ENCODE measurements around the gene SPATA1. TPM values are rescaled to one million over a fixed set of nuclear protein-coding genes. Genes with fewer than 3 reads are reported as not detected.

SPATA1 gene
- total and polyA plus RNA-seq, 2 of the 4 experiments (the other 2 are of a cell fraction): under 0.01 to 0.56 TPM

GRCh38 chr1:84585803-84586202, 79.6 kb downstream of the SPATA1 start:
- Histone ChIP-seq H2BK120ac (ENCODE audit: low read depth, low read length) (peak overlapping the region; percentile 71; the same call in 1 of the 2 replicates), H2AK5ac (ENCODE audit: low read depth, low read length) (no peak overlapping the region), H3K56ac (ENCODE audit: extremely low read depth, insufficient read depth, low read length) (no peak overlapping the region), H3K23ac (ENCODE audit: low read depth, low read length) (no peak overlapping the region), H2AK9ac (replicated peaks; ENCODE audit: low read depth, low read length, poor library complexity) (no peak overlapping the region), H3K9me3 (ENCODE audit: control insufficient read depth, insufficient read depth, low read length) (no peaks in the 10 kb centered on the region; the same call in 1 of the 2 replicates), H3K4me1 (ENCODE audit: control insufficient read depth, insufficient read depth, low read length) (no peaks in the 10 kb centered on the region), H3K36me3 (ENCODE audit: control insufficient read depth, insufficient read depth, low read length) (no peaks in the 10 kb centered on the region), H4K20me1 (ENCODE audit: insufficient read depth, low read length) (no peaks in the 10 kb centered on the region), H2BK15ac (ENCODE audit: low read depth, low read length) (no peak overlapping the region; the same call in 2 of the 3 replicates), H3K18ac (ENCODE audit: low read depth, low read length) (no peak overlapping the region; the same call in 1 of the 2 replicates), H3K4me3 (ENCODE audit: insufficient read depth, low read depth, low read length) (no peak overlapping the region), H3K4ac (ENCODE audit: low read depth, low read length) (peak overlapping the region; percentile 25; the same call in 1 of the 2 replicates), H4K5ac (ENCODE audit: low read depth, low read length) (no peak overlapping the region), H3K9me1 (ENCODE audit: insufficient read depth, low read length) (no peaks in the 10 kb centered on the region), H4K91ac (ENCODE audit: insufficient read depth, low read depth, low read length) (peak overlapping the region; percentile 45; the same call in 1 of the 2 replicates), H3K4me2 (ENCODE audit: low read depth, low read length) (no peak overlapping the region), H3K27me3 (ENCODE audit: control insufficient read depth, insufficient read depth, low read length) (no peaks in the 10 kb centered on the region), H4K8ac (ENCODE audit: low read depth in 2 of 2, low read length in 2 of 2) (peak overlapping the region in 1 of 2 experiments; percentile 40; a peak in 2 of 4 replicates), H2AFZ (replicated peaks; ENCODE audit: low read length, poor library complexity) (peak overlapping the region; percentile 45), H3K27ac (ENCODE audit: insufficient read depth, low read length) (no peak overlapping the region), H3K79me1 (ENCODE audit: low read depth in 1 of 2, low read length in 2 of 2) (no peaks in the 10 kb centered on the region), H3K14ac (replicated peaks; ENCODE audit: low read depth, low read length) (peak overlapping the region; percentile 22; the same call in 1 of the 2 replicates), H3K9ac (ENCODE audit: low read depth, low read length) (no peak overlapping the region), H2BK20ac (ENCODE audit: low read depth, low read length) (peak overlapping the region; percentile 64; the same call in 1 of the 2 replicates), H2BK5ac (ENCODE audit: low read depth, low read length, poor library complexity, severe bottlenecking) (peak overlapping the region; percentile 46)
- no peak for TF ChIP-seq RFX5 (IDR thresholded peaks at IDR 0.05; ENCODE audit: low read depth, low read length)
- TF ChIP-seq MAZ (IDR thresholded peaks at IDR 0.05; ENCODE audit: borderline replicate concordance, low read depth, low read length): no peak
- no peak for TF ChIP-seq RCOR1 (IDR thresholded peaks at IDR 0.05; ENCODE audit: insufficient replicate concordance, low read length)
- TF ChIP-seq POLR2A (IDR thresholded peaks at IDR 0.05; ENCODE audit: low read depth, low read length): no peak
- TF ChIP-seq CEBPB (IDR thresholded peaks at IDR 0.05; ENCODE audit: low read depth, low read length): no peak
- TF ChIP-seq CTCF (conservative IDR thresholded peaks at IDR 0.05; ENCODE audit: low read depth, low read length): no peak
- TF ChIP-seq MXI1 (IDR thresholded peaks at IDR 0.05; ENCODE audit: borderline replicate concordance, low read depth, low read length): no peak
- TF ChIP-seq SMC3 (IDR thresholded peaks at IDR 0.05; ENCODE audit: low read depth, low read length): no peak
- no peak for TF ChIP-seq BHLHE40 (IDR thresholded peaks at IDR 0.05; ENCODE audit: low read depth, low read length)
- no peak for TF ChIP-seq CHD1 (IDR thresholded peaks at IDR 0.05; ENCODE audit: low read depth, low read length)
- TF ChIP-seq MAFK (IDR thresholded peaks at IDR 0.05; ENCODE audit: low read depth, low read length): no peak
- TF ChIP-seq NFE2L2 (IDR thresholded peaks at IDR 0.05; ENCODE audit: low read depth, low read length): no peak
- intact Hi-C loops (cut with micrococcal nuclease): no loop called here
- CTCF ChIA-PET: interaction anchor here (0.6 to 1.0 kb wide), 2 partner anchors 12 to 770 kb away, joined by 3 read pairs; no protein-coding TSS in a partner anchor
- no TSS peak for BruUV-seq (replicated peaks)
- no CpG with 5 or more reads among the region's 1 CpG for WGBS, 2 experiments (ENCODE audit: extremely low coverage in 2 of 2, insufficient read length in 1 of 2)
- dilution Hi-C loops (cut with HindIII; ENCODE audit: low sequenced_read_pairs, unreplicated experiment): no loop called here
- DNase-seq: no peak
- POLR2A ChIA-PET (ENCODE audit: unreplicated experiment): interaction anchor here (1.8 kb wide), 1 partner anchor 12 kb away, joined by 5 read pairs; the partner anchor contains the start of gene CTBS
- ATAC-seq (ENCODE audit: low read depth): no peak
- in situ Hi-C loops (cut with MboI; ENCODE audit: low sequenced_read_pairs): no loop called here
